ENCODE results near the gene VPS11.

DNA sequence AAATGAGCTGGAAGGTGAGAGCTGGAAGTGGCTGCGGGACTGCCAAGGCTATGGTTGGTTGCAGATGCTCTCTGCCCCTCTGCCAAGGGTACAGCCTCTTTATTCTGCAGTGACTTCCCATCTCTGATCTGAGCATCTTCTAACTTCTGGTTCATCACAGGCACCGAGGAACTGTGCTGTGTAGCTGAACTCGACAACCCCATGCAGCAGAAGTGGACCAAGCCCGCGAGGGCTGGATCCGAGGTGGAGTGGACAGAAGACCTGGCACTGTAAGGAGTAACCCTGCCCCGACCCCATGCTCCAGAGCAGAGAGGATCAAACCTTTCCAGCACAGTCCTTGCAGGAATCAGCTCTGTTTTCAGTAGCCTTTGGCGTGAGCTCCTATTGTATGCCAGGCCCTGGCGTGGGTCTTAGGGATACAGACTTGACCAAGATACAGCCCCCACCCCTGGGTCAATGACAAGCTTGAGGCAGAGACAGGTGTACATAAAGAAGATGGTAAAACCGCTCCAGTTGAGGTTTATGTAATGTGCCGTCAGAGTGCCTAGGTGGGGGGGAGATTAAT is 43.8 kb downstream of the VPS11 start:
- TF ChIP-seq, protein P1, sequence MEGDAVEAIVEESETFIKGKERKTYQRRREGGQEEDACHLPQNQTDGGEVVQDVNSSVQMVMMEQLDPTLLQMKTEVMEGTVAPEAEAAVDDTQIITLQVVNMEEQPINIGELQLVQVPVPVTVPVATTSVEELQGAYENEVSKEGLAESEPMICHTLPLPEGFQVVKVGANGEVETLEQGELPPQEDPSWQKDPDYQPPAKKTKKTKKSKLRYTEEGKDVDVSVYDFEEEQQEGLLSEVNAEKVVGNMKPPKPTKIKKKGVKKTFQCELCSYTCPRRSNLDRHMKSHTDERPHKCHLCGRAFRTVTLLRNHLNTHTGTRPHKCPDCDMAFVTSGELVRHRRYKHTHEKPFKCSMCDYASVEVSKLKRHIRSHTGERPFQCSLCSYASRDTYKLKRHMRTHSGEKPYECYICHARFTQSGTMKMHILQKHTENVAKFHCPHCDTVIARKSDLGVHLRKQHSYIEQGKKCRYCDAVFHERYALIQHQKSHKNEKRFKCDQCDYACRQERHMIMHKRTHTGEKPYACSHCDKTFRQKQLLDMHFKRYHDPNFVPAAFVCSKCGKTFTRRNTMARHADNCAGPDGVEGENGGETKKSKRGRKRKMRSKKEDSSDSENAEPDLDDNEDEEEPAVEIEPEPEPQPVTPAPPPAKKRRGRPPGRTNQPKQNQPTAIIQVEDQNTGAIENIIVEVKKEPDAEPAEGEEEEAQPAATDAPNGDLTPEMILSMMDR (conservative IDR thresholded peaks at IDR 0.05; ENCODE audit: low read length), result no peak
- no peak for TF ChIP-seq EZH2phosphoT487 (IDR thresholded peaks at IDR 0.05; ENCODE audit: borderline replicate concordance, low read depth, low read length)

Measured in OCI-LY7 (cell line).